ENCODE measurements around the gene CES4A.
"Not testable (repeated sequence)": the region's sequence is repeated elsewhere in the genome, so short reads cannot be mapped to it uniquely, and the experiment has no call there.

CES4A gene

DNA sequence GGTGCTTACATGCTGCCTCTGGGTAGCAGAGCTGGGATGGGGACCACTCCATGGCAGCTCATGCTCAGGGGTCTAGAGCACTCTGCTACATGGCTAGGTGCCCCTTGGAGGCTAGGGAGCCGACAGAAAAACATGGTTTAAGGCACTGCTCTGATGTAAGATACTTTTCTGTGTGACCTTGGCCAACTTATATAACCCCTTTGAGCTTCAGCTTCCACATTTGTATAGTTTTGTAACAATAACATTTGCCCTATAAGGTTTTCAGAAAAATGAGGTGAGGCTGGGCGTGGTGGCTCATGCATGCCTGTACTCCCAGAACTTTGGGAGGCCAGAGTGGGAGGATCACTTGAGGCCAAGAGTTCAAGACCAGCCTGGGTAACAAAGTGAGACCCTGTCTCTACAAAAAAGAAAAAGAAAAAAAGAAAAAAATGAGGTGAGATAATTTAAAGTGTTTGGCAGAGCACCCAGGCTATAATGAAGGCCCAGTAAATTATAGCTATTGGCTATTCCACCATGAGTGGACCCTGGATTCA, 3.2 kb downstream of the CES4A start:
- no peak for DNase-seq (ENCODE audit: low read depth)

DNA sequence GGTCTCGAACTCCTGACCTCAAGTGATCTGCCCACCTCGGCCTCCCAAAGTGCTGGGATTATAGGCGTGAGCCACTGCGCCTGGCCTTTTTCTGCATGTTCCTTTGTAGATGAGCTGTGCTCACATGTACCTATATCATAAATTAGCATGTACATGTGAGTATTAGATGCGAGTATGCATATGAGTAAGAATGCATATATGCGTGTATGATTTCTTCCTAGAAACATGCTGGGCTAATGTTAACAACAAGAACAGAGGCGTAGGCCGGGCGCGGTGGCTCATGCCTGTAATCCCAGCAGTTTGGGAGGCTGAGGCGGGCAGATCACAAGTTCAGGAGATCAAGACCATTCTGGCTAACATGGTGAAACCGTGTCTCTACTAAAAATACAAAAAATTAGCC, 5.2 kb downstream of the CES4A start:
- not testable (repeated sequence) for DNase-seq (ENCODE audit: low read depth)

DNA sequence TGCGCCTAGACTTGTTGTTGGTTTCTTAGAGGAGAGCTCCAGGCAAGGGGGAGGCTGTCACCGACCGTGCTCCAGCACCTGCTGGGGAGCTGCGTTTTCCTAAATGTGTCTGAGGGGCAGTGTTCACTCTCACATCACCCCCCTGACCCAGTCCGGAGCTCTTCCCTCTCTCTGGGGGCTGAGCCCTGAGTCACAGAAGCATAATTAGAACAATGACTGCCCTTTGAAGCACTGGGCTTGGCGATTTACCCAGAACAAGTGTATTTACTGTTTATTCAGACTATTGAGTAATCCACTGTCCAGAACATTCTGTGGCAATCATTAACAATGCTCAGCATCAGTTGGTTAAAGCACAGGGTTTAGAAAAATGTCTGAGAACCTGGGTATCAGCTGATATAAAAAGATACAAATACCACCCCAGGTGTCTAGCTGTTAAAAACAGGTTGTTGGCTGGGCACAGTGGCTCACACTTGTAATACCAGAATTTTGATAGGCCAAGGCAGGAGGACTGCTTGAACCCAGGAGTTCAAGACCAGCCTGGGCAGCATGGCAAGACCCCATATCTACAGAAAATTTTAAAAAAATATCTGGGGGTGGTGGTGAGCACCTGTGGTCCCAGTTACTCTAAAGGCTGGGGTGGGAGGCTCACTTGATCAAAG, 8.1 kb downstream of the CES4A start:
- peak; percentile 84 for DNase-seq (ENCODE audit: low read depth)

DNA sequence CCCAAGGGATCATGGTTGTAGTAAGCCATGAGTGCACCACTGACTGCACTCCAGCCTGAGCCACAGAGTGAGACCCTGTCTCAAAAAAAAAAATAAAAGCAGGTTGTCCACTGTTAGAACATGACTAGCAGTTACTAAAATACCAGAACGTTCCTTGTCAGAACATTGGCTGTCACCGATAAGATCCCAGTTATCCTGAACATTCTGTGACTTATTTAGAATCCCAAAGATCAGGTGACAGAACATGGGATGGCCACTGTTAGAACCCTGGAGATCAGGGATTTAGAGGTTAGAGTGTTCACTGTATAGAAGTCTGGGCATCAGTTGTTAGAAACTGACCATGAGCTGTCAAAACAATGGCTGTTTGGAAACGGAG, 8.6 kb downstream of the CES4A start:
- no peak for DNase-seq (ENCODE audit: low read depth)

DNA sequence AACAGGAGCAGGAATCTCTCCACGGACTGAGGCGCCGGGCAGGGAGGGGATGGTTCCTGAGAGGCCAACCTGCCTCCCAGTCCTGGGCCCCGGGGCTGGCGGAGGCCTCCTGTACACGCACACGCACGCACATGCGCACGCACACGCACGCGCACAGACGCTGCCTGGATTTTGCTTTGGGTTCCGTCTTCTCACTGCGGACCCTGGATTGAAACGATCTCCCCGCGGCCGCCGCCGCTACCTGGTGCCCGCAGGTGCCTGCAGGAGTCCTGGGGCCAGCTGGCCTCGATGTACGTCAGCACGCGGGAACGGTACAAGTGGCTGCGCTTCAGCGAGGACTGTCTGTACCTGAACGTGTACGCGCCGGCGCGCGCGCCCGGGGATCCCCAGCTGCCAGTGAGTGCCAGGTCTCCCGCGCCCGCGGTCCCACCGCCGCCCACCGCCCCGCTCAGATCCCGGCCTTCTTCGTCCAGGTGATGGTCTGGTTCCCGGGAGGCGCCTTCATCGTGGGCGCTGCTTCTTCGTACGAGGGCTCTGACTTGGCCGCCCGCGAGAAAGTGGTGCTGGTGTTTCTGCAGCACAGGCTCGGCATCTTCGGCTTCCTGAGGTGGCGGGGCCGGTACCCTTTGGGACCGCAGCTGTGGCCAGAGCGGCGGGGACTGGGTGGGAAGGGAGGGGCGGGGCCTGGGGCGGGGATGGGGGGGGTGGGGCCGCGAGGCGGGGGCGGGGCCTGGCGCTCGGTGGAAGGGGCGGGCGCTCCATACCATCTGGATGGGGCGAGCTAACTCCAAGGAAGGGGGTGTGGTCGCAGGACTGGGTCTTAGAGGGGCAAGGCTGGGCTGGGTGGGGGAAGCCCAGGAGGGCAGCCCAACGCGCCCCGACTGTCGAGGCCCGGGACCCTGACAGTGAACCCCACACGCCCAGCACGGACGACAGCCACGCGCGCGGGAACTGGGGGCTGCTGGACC, 12.3 kb downstream of the CES4A start:
- DNase-seq (ENCODE audit: low read depth): no peak

GRCh38 chr16:67001726-67002125, 13.3 kb downstream of the CES4A start:
- DNase-seq (ENCODE audit: low read depth): no peak

- DNase-seq (ENCODE audit: low read depth): no peak
These were observed 18.7 kb downstream of the CES4A start for GRCh38 chr16:67006930-67007658.

DNA sequence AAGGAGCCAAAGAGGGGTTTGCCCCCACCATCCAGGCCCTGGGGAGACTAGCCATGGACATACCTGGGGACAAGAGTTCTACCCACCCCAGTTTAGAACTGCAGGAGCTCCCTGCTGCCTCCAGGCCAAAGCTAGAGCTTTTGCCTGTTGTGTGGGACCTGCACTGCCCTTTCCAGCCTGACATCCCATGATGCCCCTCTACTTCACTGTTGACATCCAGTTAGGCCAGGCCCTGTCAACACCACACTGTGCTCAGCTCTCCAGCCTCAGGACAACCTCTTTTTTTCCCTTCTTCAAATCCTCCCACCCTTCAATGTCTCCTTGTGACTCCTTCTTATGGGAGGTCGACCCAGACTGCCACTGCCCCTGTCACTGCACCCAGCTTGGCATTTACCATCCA, 20.8 kb downstream of the CES4A start:
- no peak for DNase-seq (ENCODE audit: low read depth)

DNA sequence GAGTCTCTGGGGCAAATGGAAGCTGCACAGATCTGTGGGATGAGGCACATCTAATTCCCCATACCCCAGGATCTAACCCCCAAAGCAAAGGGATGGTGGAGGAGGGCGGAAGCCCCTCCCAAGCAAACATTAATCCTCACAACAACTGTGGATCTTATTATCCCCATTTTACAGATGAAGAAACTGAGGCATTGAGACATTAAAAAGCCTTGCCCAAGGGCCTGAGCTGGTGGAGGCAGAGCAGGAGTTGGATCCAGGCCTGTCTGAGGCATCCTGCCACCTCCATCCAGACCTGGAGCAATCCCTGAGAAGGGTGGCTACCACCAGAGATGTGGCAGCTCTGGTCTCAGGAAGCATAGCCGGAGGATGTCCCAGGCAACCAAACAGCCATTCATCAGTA, 22.9 kb downstream of the CES4A start:
- no peak for DNase-seq (ENCODE audit: low read depth)

GRCh38 chr16:67013233-67013822, 24.9 kb downstream of the CES4A start:
- no peak for DNase-seq (ENCODE audit: low read depth)

DNA sequence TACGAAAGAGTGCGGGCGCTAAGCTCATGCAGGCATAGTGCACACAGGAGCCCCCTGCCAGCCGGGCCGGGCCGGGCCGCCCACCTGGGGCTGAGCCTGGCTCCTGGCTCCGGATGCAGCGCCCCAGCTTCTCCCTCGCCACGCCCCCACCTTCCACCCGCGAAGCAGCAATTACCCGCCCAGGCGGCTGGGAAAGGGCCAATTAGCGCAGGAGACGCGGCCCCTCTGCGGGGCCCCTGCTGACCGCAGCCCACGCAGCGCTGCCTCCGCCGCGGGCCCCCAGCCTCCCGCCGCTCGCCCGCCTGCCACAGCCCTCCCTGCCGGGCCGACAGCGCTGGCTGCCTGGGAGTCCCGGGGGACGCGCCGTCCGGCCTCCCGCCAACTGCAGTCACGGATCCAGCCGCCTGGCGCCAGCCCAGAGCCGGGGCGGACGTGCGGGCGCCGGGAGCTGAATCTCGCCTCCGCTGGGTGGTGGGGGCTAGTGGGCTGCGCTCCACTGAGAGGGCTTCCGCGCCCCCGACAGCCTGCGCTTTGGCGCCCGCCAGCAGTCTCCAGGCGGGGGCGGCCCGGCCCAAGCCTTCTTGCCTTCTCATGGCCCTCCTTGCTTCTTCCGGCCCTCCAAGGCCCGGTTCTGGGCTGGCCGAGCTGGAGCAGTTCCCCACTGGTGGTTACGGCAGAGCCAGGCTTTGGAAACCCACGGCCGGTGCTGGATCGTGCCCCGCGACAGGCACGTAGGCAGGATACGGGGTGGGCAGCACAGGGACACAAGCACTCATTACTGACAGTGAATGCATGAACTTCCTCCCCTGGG, 25.6 kb downstream of the CES4A start:
- no peak for DNase-seq (ENCODE audit: low read depth)

DNA sequence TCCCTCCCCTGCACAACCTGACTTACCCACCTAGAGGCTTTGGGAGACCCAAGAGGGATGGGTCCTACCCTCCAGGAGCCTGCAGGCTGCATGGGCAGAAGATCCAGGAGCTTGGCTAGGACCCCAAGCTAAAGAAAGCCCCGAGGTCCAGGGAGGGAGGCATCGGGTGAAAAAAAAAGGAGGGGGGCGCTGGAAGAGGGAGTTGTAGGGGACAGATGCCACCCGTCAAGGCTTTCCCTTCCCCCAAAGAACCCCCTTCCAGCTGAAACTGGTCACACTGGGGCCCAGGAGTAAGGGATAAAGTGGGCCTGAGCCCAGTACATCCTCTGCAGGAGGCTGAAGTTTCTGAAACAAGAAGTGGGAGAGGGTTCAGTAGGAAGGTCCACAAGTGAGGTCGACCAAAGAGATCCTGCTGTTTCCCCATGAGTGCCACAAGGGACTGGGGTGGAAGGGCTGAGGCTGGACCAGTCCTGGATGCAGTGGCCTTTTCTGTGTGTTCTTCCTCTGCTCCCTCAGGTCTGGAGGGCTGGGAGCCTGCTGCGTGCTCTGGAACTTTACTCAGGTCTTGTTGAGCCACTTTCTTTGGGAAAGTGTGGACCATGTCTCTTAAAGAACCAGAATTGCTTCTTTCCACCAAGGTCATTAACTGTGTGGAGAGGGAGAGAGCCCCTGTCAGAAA, 26.4 kb downstream of the CES4A start:
- DNase-seq (ENCODE audit: low read depth): no peak

DNA sequence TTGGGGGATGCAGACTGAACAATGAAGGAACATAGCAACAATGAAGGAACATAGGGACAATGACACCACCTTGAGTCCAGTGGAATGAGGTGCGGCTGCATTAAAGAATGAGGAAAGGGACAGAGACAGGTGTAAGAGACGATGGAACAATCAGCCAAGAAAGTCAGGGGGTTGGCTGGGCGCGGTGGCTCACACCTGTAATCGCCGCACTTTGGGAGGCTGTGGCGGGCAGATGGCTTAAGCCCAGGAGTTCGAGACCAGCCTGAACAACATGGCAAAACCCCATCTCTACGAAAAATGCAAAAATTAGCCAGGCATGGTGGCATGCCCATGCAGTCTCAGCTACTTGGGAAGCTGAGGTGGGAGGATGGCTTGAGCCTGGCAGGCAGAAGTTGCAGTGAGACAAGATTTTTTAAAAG, 26.9 kb downstream of the CES4A start:
- DNase-seq (ENCODE audit: low read depth): no peak

GRCh38 chr16:67016143-67016542, 27.8 kb downstream of the CES4A start:
- no peak for DNase-seq (ENCODE audit: low read depth)

DNA sequence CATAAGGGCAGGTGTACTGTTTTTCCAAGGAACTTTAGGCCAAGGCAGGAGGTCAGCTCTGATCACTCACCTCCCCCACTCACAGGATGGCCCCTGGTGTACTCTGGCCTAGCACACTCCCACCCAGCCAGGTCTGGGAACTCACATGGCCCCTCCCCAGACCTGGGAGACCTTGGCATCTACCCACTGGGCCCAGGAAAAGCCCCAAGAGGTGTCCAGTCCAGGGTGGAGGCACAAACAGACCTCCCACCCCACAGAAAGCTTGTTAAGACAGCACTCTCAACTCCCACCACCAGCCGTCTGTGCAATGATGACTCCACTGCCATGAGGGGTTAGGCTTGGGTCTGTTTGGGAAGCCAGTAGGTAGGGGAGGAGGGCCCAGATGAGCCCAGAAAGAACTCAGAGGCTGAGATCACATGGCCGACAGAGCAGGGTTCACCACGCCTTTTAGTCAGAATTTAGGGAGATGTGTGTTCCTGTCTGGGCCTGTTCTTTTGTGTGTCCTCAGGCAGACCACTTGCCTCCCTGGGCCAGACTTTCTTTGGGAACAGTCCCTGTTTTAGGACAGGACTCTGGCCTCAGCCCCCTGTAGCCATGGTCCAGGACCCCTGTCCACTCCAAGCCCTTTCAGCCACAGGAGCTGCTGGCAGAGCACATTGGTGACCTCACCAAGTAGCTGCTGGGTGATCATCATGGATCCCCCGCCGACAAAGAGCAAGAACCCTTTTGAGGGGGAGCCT, 28.5 kb downstream of the CES4A start:
- no peak for DNase-seq (ENCODE audit: low read depth)

DNA sequence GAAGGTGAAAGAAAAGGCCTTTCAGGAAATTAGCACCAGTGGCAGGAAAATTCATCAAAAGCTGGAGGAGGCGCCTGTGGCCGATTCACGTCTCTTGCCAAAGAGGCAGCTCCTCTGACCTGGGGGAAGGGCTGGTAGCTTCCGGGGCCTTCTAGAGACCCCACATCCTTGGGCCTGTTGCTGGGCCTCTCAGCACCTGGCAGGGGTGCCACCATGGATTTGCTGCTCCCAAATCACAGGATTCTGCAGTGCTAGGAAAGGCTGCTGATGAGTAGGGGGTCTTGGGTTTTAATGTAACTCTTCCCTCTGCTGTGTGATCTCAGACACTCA, 29.0 kb downstream of the CES4A start:
- no peak for DNase-seq (ENCODE audit: low read depth)

DNA sequence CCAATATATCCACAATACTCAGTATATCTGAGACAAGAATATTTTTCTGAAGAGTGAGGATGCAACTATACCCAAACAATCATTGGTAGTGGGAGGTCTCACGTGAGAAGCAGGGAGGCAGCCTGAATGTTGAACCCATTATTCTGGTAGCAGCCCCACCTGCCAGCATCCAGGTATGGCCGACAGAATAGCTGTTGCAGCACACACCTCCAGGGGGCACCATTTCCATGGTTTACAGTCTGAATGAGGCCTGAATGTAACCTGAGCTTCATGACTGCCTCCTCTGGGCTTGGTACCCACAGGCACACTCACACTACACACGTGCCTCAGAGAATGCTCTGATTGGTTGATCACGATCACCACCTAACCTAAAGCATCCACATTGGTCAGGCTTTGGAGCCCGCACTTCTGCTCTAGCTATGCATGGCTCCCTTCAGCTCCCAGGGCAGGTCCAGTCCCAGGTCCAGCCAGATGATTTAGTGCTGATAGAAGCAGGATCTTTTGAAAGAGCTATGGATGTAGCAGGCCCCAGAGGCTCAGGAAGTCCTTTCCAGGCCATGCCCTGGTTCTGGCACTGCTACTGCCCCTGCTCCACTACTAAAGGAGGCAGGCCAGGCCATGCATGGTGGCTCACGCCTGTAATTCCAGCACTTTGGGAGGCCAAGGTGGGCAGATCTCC, 29.6 kb downstream of the CES4A start:
- DNase-seq (ENCODE audit: low read depth): peak; percentile 89

- no peak for DNase-seq (ENCODE audit: low read depth)
These were observed 30.8 kb downstream of the CES4A start for GRCh38 chr16:67019171-67019570.

DNA sequence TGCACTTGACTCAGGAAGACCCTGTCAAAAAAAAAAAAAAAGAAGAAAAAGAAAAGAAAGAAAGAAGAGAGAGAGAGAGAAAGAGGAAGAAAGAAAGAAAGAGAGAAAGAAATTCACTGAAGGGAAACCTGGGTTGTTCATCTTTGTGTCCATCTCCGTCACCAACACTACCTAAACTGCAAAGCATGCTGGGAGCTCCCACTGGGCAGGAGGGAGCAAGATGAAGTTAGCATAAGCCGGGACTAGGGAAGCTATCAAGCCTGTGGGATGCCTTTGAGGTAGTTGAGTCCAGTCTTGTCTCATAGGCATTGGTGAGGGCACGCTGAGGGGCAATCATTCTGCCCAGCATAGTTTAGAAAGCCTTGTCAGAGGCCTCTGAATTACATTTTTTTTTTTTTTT, 32.9 kb downstream of the CES4A start:
- no peak for DNase-seq (ENCODE audit: low read depth)

Measured in fibroblast of the conjunctiva (primary cell).